NCI-H2227 (cell line): Measurements from ENCODE around the gene VARS1.
"Not testable (repeated sequence)": the region's sequence is repeated elsewhere in the genome, so short reads cannot be mapped to it uniquely, and the experiment has no call there.

Experiments
- DNase-seq: peaks from one replicate; lab custom pipeline; 2025; ENCODE audit not compliant: unreplicated experiment; lab: John Stamatoyannopoulos, UW

The VARS1 gene

DNA sequence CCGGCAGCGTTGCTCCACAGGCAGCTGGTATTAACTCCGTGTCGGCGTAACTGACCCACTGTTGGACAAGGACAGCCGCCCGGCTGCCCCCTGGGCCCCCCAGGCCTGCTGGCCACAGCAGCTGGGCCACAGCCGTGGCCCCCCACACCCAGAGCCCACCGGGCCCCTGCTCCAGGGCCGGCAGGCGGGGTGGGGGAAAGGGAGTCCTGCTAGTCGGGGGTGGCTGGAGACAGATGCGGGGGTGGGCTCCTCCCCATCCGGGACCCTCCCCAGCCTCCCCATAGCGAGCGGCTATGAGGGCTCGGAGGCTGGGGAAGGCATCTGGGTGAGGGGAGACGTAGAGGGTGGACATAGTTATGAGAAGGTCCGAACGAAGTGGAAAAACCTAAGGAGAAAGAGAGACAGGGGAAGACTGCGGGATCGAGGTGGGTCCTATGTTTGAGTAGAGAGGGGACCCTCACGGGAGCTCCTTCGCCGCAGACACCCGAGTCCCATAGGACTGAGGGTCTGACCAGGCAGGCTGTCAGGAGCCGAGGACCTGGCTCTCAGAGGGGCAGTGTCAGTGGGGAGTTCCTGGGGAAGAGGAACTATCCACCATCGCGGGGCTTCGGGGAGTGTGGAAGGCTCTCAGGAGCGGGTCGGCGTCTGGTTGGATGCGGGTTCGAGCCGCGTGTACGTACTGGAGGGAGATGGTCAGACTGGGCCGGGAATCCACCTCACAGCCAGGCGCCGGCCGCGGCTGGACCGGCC lies 511 bp downstream of the VARS1 start:
- DNase-seq = no peak

DNA sequence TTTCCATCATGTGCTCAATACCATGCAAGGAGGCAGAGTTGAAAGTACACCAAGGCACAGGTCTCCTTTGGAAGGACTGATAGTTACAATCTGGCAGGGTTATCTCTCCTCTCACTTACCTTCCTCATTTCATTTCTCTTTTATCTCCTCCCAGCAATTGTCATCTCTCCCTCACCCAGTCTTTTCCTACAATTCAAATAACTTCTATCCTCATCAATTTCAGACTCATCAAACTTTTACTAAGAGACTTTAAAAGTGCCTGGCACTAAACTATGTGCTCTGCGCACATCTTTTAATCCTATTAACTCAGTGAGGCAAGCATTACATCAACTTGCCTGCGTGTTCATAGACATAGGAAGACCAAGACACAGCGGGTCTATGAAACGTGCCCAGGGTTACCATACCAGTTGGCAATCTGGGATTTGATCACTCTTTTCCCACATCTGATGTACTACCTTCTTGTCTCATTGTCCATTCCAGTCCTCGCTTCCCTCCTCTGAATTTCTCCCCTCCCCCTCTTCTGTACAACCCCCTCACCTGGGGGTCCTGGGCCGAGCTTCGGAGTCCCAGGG lies 1.2 kb downstream of the VARS1 start:
- no peak for DNase-seq

DNA sequence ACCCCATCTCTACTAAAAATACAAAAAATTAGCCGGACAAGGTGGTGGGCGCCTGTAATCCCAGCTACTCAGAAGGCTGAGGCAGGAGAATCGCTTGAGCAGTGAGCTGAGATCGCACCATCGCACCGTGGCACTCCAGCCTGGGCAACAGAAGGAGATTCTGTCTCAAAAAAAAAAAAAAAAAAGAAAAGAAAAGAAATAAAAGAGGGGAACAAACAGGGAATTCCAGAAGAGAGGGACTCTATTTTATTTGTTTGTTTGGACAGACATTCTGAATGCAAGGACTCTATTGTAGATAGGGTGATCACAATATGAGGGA lies 1.7 kb downstream of the VARS1 start:
- not testable (repeated sequence) for DNase-seq

DNA sequence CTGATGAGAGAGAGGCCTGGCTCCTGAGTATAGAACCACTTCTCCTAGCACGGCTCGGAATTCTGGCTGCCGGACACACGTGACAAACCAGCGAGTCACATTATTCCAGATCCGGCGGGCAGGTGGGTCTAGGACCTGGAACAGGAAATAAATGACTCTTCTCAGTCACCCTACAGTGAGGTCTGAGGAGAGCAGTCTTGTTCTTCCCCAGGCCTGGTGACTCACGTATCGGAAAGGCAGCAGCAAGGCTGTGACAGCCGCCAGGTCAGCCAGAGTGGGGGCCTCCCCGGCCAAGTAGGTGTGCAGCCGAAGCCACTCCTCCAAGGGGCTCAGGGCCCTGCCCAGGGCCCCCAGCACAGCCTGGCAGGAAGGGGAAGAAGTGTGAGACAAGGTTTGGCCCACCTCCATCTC lies 2.8 kb downstream of the VARS1 start:
- DNase-seq = no peak

DNA sequence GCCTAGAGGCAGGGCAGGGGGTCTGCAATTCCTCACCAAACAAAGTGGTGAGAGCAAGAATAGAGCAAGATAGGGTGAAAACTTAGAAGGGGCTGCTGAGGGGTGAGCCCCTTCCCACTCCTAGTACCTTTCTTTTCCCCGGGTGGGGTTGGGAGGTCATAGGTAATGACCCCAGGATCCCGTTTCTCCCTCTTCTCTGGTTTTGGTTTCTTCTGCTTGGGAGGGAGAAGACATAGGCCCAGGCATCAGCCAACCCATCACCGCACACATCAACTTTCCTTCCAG lies 3.5 kb downstream of the VARS1 start:
- DNase-seq = no peak

DNA sequence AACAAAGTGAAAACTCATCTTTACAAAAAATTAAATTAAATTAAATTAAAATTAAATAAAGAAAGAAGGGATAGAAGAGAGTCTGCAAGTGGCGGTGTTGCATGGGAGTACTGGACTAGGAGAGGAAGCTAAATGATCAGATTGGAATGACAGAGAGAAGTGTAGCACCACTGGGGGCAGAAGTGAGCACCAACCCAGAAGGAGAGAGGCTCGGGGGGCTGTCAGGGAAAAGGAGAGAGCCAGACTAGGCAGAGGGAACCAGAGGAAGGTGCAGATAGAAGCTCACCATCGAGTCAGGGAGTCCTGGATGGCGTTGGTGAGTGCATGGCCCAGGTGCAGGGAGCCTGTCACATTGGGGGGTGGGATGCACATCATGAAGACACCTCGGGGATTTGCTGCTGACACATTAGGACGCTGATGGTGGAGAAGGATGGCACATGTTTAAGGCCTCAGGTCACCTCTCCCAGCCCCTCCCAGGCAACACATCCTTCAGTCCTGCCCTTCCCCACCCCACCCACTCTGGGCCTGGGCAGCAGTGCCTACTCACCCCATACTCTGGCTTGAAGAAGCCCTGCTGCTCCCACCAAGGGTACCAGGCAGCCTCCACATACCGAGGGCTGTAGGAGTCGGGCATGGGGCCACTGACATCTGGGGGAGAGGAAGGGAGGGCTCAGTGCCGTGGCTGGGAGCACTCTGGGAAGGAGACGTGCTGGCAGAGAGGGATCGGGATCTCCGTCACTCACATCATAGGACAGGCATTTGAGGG lies 4.0 kb downstream of the VARS1 start:
- peak; percentile 76 for DNase-seq

DNA sequence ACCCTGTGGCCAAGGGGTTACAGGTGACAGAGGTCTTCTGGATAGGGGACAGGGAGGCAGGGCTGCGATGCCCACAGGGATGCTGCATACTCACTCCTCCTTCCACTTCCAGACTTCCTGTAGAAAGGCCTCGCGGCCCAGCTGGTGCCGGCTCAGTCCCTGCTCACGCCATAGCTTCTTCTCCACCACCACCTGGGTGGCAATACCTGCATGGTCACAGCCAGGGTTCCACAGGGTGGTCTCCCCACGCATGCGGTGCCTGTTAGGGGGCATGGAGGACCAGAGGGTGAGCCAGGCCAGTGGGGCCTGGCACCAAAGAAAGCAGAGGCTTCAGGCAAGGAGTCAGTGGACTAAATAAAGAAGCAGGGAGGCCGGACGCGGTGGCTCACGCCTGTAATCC lies 10.1 kb downstream of the VARS1 start:
- DNase-seq = no peak

DNA sequence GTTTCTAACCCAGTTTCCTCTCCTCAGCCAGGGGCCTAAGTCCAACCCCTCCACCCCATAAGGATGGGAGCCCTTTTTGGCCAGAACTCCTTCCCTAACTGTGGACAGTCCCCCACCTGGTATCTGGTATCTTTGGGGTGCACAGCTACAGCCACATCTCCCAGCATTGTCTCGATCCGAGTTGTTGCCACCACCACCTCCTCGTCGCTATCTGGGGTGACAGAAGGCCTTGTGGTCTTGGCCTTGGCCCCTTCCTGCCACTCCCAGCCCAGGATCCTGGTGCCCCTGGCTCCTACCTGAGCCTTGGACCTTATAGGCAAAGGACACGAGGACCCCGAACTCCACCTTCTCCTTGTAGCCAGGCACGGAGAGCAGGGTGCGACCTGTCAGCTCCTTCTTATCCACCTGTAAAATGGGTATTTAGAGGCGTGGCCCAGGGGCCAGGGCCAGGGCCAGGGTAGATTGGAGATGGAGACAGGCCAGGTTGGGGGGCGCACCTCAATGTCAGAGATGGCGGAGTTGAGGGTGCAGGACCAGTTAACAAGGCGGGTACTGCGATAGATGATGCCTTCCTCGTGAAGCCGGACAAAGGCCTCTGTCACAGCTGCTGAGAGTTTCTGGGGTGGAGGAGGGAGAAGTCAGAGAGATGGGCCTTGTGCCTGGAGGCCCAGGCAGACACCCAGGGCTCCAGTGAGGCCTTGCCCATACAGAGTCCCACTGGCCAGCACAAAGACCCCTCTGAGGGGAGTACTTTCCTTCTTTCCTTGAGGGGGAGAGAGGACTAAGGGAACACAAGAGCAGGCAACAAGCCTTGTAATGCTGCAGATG lies 11.2 kb downstream of the VARS1 start:
- DNase-seq = no peak

DNA sequence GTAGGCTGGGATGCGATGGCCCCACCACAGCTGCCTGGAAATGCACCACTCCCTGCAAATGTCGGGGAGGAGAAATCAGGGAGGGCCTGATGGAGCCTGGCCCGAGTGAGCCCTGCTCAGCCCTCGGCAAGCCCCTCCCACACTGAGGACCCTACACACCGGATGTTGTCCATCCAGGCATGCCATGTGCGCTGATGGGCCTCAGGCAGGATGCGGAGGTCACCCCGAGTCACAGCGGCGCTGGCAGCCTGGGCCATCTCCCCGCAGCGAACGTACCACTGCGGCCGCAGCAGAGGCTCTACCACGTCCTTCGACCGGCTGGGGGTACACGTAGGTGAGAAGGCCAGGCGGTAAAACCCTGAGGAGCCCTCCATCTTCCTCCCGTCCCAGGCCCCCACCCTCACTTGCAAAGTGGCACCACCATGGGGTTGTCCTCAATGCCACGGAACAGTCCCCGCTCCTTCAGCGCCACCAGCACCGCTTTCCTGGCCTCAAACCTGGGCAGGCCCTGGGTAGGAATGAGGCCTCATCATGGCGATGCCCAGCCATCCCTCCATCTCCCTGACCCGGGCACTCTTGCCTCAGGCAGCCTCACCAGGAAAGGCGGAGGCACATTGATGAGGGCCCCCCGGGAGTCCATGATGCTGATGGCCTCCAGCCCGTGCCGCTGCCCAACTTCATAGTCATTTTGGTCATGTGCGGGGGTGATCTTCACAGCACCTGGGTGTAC lies 13.3 kb downstream of the VARS1 start:
- DNase-seq = no peak

DNA sequence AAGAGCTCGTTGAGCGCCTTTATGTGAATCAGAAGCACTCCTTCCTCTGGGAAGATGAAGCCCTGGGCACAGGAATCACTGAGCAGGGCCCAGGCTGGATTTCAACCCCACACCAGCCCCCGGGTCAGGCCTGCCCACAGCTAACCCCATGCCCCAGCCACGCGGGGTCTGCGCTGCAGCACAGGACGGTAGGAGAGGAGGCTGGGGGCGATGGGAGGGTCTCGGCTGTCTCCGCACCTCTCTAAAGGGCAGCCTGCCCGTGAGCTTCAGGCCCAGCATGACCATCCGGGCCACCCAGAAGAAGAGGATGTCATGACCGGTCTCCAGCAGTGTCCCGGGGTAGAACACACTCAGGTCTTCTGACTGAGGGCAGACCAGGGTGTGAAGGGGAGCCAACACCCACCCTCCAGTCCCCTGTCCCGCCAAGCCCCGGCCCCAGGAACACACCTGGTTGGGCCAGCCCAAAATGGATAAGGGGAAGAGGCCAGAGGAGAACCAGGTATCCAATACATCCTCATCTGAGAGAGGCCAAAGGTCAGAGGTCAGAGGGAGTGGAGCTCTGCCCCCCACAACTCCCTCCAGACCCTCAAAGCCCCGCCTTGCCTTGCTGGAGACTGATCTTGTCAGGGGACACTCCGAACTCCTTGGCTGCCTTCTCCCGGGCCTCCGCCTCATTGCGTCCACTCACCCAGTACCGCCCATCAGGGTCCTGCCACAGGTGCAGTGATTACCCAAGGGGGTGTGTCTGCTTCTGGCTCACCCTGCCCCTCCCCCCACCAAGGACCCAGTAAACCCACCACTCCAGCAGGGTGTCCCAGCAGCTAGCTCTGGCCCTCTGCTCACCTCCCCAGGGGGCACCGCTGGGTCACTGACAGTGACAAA lies 14.1 kb downstream of the VARS1 start:
- no peak for DNase-seq

DNA sequence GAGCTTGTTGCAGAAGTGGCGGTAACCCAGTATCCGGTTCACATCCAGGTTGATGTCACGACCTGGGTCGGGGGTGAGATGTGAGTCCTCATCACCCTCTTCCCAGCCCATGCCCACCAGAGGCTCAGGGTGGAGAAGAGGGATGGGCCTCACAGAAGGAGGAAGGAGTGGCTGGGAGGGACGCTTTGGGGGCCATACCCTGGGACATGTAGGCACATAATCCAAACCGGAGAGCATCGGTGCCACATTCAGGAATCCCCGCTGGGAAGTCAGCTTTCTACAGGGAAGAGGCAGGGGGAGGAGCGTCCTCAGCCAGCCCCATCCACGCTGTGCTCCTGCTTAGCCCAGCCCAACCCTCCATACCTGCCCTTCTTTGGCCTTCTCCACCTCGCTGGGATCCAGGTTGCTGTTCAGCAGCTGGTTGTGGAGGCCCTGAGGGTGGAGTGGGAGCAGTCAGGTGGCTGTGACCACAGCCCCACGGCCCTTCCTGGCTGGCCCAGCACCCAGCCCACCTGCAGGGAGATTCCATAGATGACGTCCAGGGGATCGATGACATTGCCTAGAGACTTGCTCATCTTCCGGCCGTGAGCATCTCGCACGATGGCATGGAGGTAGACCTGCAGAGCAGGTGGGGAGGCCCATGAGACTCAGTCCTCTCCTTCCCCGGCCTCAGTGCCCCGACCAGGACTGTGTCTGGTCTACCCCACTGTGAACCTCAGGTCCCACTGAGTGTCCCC lies 14.9 kb downstream of the VARS1 start:
- DNase-seq = no peak

DNA sequence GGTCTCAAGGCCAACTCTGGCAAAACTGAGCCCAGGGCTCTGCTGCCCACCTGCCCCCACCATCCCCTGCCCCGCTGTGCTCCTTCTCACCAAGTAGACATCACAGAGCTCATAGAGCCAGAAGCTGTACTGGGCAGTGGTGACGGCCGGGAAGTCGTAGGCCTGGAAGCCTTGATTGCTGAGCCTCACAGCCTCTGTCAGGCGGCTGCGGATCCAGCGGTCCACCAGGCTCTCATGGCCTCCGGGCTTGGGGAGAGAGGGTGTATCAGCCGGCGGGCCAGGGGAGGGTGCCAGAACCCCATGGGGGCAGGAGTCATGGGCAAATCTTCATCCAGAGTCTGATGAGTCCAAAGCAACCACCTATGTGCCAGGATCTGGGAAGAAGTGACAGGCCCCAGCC lies 15.6 kb downstream of the VARS1 start:
- DNase-seq = no peak

DNA sequence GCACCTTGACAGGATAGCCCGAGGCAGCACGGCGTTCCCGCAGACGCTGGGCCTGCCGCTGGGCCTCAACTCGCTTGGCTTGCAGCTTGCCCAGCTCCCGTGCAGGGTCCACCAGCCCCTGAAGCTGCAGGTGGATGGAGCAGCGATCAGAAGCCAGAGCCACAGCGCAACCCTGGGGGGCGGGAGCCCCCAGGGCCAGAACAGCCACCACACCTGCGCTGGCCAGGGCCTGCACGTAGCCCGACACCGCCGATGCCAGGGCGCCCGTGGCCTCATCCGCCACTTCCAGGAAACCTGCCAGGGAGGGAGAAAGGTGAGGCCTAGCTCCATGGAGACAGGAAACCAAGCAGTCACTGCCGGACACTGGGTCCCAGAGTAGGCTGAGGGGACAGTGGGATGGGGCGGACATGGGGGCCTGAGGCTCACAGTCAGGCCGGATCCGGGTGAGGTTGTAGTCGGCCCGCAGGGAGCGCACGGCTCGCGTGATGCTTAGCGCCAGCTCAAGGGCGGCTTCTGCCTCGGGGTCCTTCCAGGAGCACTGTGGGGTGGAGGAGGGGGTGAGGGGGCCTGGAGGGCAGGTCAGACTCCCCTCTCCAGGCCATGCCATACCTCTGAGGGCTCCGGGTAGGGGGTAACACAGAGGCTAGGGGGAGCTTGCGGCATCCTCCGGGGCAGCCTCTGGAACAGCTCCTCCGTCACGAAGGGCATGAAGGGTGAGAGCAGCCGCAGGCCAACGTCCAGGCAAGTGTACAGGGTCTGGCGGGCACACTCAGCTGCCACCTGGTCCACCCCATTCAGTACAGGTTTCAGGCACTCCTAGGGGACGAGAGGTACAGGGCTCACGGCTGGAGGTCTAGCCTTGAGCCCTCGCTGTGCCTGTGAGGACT lies 16.3 kb downstream of the VARS1 start:
- DNase-seq = no peak

DNA sequence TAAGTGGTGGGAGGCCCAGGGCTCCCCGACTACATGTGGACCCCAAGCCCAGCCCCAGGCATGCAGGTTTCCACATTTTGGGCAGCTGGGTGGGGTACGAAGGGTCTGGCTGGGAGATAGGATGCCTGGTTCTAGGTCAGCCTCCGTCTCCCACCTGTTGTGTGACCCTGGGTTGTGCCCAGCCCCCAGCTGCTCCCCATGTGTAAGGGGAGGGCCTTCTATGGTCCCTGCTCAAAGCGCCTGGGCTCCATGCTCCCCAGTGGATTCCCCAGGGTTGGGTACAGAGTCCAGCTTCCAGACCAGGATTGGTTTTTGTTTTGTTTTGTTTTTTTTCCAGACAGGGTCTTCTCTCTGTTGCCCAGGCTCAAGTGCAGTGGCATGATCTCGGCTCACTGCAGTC lies 17.4 kb downstream of the VARS1 start:
- no peak for DNase-seq

DNA sequence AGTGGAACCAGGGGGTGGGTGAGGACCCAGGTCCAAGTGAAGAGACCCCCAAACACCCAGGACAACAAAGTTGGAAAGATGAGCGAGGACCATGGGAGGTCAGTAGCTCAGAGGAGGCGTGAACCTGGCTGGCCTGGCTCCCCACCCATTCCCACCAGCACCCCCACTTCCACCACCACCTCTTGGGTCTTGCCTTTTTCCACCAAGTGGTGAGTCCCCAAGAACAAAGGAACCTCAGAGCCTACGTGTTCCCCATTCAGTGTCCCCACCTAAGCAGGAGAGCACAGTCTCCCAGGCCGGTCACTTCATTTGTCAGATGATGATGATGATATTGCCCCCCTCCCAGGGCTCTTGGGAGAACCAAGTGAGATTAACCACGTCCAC lies 17.9 kb downstream of the VARS1 start:
- DNase-seq = no peak

DNA sequence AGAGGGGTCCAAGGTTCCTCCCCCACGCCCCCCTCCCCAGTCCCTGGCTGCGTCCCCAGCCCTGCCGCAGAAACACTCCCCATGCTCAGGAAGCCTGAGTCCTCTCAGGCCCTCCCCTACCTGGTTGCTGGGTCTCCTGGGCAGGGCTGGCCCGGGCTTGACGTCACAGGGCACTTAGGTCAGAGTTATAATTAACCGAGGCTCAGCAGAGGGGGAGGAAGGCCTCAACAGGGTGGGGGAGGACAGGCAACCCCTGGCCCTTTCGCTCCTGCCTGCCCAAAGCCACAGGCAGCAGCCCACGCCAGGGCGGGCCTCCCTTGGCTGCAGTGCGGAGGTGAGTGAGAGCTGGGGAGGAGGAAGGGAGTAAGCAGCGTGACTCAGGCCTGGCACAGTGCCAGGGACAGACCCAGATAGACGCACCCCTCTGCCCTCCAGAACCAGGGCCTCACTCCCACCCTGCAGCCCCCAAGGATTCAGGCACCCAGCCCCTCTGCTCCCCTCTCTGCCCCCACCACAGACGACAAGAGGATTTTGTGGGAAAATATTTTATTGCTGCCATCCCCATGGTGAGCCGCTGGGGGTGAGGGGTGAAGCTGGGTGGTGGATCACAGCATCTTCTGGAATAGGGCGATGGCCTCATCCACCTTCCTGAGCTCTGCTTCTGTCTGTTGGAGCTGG lies 18.4 kb downstream of the VARS1 start, which contains the start of gene VWA7:
VWA7 (minus strand) TSS at position 340 of the 678 bp plus-strand sequence. CDS start 549 bp downstream, outside the sequence.
- DNase-seq = peak; percentile 69

DNA sequence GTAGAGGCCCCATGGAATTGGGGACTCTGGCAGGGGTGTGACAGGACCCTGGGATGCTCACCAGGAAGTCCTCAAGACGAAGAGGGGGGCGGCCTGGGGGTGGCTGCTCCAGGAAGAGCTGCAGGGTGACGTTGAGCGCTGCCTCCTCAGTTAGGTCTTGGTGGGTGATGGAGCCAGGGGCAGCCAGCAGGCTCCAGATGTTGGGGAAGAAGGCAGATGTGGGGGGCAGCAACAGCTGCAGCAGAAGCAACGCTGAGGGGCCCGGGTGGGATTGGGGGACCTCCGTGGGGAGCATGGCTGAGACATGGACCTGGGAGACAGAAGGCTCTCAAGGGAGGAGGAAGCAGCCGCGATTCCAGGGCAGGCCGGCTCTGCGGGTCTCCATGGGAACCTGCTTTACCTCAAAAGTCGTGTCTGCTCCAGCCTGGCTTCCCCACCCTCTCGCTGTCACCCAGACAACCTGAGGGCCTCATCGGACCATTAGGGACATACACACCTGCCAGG lies 19.0 kb downstream of the VARS1 start:
- DNase-seq = peak; percentile 65
